ENCODE data around the gene TMEM26. TPM values are rescaled to one million over a fixed set of nuclear protein-coding genes. Genes with fewer than 3 reads are reported as not detected.

Gene TMEM26
- polyA plus RNA-seq (ENCODE audit: insufficient read length) = 8.1 TPM

DNA sequence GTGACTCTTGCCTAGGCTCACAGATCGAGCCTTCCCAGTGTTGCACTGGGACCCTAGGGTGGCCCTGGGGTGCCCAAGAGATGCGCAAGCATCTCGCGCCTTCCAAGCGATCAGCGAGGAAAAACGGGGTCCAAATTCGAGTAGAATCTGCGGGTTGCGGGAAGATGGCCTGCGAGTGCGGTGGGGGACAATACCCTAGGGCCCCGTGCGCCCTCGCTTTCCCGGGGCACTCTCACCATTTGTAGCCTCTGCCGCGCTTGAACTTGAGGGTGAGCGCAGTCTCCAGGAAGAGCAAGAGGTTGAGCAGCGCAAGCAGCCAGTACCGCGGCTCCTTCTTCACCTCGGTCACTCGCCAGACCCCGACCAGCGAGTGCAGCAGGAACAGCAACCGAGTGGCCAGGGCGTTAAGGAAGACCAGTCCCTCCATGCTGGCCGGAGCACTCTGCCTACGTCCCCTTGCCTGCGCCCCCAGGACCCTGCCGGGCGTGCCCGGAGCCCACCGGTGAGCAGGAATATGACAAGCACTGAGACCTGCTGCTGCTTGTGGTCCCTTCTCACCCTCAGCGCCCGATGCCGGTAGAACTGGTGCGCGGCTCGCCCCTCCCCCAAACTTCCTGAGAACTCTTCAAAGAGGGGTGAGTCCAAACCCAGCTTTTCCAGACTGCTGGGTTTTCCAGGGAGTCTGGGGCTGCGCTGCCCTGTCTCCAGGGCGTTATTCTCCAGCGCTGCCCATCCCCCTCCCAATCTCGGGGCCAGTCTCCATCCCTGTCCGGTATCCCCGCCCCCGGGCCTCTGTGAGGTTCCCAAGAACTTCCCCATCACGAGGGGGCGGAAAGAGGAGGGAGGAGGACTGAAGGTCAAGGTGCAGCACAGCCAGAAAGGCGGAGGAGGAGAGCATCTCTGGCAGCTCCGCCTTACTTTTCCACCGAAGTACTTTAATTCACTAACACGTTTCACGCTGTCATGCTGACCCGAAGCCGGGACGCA lies at the start of gene TMEM26:
TSS of gene TMEM26 (minus strand) at position 727 of the 987 bp plus-strand sequence. CDS start at position 427, 300 bp downstream.
- peak; percentile 80 for DNase-seq

DNA sequence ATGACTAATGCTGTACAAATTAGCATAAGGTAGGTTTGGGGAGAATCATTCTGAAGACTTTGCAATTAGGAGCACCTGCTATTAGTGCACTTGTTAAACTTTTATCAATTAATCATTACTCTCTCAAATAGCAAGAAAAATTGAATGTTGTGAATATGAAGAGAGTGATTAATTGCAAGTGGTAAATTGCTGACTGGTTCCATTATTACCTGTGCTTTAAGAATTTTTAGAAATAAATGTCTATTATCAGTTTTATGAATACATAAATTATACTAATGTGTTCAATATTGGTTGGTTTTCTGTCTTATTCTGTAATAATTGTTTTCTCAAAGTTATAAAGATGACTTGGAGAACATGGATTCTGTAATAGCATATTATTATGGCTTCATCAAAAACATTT lies 47.3 kb upstream of the TMEM26 start:
- no peak for DNase-seq

DNA sequence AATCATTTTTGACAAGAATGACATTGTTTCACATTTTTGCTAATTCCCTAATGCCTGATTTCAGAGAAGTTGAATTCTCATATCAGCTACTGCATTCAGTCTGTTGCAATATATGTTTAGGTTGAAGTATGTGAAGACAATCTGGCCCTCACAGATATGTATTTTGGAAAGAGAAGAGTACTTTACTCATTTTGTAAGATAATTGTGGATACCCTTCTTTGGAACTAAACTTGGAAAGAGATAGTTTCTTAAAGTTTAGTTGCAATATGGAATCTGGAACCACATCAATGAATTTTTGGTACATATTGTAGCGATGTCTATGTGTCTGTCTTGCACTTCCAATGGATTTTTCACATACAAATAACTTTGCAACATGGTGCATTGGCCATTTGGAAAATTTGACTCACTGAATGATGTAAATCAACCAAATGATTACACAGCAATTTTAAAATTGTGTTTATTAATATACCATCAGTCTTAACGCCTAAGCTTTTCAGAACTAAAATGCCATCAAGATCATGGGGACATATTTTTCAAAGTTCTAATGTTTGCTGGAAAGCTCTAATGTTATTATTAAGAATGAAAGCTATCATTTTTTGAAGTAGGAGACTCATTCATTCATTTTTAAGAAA lies 39.3 kb upstream of the TMEM26 start:
- no peak for DNase-seq

DNA sequence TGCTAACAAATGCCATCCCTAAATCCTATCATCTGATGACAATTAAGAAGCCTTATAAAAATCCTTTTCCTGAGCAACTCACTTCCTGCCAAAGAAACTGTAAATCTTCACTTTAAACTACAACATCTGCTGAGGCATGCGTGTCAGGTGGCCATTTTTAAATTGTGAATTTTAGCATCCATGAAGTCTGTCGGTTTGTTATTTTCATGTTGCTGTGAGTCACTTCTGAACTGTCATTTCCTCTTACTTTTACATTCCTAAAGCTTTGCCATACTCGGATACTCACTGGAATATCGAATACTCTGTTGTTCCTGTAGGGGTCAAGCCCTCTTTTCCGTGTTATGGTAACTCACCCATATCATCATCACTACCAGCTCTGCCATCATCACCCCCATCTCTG lies 34.3 kb upstream of the TMEM26 start:
- DNase-seq = no peak

DNA sequence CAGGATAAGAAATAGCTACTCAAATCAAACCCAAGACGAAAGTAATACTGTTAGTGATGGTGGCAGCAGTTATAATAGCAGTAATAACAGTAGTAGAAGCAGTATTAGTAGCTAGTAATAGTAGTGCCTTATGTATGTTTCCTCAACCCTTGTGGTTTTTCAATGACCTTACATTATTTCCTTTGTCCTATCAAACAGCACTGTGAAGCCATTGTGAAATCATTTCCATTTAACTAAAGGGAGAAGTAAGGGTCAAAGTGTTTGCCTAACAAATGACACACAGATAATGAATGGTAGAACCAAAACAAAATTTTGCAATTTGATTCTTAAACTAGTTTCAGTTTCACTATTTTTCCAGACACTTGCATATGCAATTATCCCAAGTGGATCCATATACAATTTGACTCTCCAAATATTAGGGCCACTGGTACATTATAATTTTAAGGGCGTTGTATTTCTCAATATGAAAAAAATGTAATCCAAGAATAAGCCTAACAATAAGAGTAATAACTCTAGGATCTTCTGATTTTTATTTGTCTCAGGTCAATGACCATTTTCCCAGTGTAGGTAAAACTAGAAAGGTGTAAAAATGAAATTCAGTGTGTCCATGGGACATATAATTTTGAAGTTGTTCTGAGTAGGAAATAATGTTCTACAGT lies 33.7 kb upstream of the TMEM26 start:
- no peak for DNase-seq

DNA sequence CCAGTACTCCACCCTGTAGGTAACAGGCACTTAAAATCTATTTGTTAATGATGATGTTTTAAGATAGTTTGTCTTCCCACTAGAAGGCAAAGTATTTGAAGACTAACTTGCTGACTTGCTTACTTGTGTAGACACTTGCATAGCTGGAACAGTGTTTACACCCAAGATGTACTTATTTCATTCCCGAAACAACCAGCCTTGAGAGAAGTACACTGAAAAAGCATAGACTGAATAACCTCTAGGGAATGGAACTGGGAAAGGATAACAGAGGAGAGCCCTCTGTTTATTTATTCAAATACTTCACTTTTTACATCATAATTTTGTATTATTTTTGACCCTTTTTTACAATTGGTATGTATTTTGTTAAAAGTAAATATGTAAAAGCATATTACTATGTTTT lies 33.1 kb upstream of the TMEM26 start:
- DNase-seq = no peak

DNA sequence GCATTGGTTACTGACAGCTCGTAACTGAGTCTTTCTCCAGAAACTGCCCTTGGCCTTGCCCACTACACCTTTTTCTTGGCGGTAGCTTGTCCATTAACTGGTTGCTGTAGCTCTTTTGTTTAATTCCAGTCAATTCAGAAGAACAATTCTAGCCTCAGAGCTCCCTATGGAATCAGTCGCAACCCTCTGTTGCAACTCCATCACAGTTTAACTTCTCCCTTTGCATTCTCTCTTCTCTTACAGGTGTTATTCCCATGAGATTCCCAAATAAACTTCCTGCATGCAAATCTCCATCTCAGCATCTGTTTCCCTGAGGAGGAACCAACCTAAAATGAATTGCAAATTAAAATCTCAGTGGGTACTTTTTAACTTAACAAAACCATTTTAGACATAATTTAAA lies 28.4 kb upstream of the TMEM26 start:
- DNase-seq = no peak

DNA sequence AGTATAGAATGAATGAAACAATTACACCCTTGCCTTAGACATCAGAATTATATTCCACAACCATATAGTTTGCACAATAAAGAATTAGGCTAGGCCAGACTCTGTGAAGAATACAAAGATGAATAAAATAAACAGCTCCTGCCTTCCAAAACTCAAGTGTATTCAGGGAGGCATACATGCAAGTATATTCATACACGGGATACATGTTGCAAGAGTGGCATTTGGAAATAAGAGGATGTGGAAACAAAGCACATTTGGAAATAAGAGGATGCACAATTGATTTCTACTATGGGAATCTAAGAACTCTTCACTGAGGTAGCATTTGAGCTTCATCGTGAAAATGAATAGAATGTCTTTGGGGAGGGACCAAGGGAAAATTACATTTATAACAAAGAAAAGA lies 27.0 kb upstream of the TMEM26 start:
- DNase-seq = no peak

DNA sequence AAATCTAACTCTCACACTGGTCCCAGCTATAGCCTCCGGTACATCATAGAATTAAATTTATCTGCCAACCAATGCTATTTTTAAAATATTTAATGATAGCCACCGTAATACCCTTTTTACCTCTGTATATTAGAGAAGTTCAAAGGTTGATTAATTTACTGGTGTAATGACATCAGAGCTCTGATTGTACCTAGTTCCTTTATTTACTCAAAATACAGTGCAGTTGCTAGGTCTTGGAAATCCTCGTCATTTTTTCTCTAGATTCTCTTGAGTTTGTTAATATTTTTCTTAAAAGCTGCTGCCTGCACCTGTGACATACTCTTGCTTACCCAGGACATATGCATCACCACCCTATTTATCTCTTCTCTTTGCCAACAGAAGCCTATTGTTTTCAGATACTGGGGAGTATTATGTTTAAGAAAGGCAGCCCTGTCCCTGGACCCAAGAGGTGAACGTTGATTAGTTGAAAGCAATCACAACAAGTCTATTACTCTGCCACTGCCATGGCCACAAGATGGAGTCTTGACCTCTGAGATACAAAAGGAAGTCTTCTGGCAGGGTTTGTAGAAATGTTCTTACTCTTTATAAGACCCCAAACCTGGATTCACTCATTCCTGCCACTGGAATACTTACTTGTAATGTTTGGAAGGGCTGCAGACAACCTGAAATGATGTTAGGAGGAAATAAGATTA lies 25.6 kb upstream of the TMEM26 start:
- no peak for DNase-seq

DNA sequence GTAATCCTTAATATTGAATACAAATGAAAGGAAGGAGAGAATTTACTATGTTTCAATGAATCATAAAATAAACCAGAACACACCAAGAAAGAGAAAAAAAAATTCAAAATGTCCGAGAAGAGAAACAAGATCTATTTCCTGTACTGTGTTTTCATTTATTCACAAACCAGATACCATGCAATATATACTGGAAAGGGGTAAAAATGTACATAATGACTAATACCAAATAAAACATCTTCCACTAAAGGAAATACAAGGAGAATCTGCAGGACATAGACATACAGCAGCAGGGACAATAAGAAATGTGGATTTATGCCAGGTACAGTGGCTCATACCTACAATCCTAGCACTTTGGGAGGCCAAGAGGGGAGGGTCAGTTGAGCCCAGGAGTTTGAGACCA lies 24.3 kb upstream of the TMEM26 start:
- no peak for DNase-seq

DNA sequence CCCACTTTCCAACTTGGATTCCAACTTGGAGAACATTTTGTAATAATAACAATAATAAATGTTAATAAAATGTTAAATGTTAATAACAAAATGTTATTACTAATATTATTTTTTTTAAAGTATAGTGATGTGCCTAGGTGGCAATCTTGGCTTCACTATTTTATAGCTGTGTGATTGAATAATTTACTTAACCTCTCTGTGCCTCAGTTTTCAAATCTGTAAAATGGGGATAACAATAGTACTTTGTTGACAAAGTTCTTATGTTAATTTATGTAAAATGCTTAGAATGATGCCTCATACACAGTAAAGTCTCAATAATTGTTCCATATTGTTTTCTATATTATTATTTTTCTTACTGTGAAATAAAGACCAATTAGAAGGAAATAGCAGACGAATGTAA lies 23.3 kb upstream of the TMEM26 start:
- DNase-seq = no peak

DNA sequence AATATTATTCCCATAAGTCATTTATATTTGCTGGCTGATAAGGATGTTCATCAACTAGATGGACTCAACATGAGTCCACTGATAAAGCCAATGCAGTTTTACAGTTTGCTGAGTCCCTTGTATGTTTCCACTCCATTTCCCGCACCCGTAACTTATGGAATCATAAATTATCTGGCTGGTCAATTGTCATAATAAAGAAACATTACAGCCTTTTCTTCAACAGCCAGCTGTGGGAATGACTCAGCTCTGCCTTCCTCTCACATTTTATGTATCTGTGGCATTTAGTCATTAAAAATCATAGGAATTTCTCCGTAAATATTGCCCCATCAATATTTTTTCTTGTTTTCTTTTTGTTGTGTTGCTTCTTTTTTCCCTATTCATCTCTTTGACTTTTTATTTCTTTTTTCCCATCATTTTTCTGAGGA lies 22.3 kb upstream of the TMEM26 start:
- DNase-seq = no peak

DNA sequence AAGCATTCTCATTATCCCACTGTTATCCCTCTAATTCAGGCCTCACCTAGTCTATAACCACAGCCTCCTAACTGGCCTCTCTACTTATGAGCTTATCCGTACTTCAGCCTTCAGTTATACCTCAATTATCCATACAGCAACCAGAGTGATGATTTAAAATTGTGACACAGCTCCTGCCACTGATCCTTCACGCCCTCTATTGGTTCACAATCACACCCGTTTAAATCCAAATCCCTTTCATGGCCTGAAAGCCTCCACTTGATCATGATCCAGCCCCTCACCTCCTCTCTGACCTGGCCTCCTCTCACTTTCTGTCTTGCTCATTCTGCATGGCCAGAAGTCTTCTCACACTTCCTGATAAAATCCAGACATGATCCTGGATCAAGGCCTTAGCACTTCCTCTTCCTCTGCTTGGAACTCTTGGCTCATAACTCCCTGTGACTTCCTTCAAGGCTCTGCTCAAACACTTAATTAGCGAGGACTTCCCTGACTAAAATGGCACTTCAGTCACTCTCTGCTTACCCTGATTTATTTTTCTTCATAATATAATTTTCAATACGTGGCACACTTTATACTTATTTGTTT lies 19.0 kb upstream of the TMEM26 start:
- no peak for DNase-seq

DNA sequence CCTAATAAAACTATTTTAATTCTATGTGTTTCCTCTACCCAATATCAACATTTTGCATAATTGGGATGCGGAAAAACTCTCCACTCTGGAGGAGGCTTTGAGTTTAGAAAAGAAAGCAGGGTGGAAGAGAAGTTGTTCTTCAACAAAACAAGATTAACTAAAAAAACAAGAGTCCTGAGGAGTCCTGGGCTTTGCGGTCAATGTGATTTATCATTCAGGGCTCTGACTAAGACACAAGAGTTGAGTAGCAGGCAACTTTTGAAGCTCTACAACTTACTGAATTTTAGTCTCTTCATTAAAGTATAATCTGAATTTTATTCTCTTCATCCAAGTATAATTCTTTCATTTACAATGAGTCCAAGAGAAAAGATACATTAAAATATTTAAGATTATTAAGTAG lies 18.3 kb upstream of the TMEM26 start:
- no peak for DNase-seq

DNA sequence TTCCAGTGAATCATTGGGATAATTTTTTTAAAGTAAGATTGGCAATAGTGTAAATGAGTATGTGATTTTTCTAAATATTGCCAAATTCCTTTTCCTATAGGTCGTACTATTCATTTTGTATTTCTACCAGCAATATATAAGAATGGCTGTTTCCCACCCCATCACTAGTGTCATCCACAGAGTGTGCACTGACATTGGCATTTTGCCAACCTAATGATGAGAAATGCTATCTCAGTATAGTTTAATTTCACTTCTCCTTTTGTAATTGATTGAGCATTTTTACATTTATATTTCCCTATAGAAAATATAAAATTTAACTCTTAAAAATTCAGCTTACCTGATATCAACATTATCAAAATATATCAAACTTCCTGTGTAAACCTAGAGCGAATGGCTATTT lies 17.6 kb upstream of the TMEM26 start:
- no peak for DNase-seq

DNA sequence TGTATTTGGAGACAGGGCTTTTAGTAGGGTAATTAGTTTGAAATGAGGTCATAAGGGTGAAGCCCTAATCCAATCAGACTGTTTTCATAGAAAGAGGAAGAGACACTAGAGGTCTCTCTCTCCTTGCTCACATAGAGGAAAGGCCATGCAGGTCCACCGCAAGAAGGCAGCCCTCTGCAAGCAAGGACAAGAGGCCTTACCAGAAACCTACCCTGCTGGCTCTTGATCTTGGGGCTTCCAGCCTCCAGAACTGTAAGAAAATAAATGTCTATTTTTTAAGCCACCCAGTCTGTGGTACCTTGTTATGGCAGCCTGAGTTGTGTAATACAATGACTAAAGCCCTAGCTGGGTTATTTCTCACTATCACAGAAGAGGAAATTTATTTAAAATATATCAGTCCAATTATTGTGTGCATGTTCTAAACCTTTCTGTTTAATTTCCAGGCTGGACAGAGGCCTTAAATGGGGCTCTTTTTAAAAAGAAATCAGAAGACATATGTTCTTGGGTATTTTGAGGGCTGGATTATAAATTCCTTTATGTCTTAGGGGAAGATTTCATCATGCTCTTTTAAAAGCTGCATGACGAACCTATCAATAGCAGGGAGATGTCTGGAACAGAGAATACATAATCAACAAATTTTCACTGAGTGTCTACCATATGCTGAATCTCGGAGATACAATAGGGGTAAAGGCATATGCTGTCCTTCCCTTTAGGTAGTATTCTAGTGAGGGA lies 12.9 kb upstream of the TMEM26 start:
- DNase-seq = no peak

DNA sequence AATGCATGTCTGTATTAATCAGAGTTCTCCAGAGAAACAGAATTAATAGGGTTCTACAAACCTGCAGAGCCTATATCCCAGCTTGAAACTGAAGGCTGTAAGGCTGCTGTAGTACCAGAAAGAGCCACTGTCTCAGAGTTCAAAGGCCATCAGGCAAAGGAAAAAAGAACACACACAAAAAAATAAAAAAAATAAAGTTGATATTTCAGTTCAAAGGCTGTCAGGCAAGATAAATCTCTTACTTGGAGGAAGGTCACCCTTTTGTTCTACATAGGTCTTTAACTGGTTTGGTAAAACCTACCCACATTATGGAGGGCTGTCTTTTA lies 12.0 kb upstream of the TMEM26 start:
- no peak for DNase-seq

DNA sequence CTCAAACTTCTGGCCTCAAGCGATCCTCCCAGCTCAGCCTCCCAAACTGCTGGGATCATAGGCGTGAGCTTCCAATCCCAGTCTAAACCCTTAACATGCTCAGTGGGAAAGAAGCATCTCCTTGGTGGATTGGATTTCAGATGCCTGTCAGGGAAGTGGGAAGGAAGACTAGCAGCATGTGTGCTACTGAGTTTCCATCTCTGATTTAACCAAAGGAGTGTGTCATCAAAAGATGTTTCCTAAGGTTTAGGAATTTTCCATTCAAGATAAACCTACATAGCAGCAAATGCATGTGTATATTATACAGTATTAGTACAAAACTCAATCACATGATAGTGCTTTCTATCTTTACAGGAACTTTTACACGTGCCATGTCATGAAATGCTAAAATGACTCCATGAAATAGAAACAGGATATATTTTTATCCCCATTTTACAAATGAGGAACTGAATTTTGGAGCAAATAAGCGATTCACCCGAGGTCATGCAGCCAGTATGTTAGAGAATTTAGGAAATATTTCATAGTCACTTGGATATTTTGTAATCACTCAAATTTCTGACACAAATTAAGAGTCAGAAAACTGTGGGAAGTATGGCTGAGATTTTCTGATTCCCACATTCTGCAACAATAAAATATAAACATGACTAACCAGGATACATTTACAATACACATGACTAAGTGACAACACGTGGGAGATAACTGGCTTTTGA lies 11.4 kb upstream of the TMEM26 start:
- DNase-seq = no peak

DNA sequence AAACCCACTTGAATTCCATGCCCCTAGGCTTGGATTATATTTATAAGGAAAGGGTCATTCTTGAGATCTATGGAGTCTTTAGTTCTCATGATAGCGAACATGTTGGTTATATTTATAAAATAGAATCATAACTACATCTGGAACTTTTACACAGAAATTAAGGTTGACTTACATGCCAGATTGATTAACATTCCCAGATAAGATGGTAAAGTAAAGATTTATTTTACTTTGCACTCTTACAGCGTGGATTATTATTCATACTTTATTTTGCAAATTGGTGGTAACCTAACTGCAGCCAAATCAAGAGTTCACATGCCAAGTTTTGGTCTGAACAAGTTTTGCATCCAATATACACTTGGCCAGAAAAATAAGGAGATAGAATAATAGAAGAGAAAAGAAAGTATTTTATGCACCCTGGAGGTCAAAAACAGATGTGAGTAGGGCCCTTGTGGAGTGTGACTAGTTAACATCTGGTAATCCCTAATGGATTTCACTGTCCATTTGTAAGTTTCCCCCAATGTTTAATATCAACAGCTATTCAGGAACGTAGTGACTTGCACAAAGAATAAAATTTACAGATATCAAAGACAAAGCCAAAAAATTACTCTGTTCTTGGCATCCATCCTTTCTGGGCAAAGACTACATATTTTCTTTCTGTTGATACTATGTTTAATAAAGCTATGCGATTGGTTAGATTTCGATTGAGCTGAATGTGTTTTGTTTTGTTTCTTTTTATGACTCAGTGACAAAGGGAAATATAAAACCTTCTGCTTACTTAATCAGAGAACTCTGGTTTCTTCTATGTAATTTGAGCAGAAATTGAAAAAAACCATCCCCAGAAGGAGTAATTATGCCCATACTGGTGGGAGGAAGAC lies 10.1 kb upstream of the TMEM26 start:
- peak; percentile 82 for DNase-seq

DNA sequence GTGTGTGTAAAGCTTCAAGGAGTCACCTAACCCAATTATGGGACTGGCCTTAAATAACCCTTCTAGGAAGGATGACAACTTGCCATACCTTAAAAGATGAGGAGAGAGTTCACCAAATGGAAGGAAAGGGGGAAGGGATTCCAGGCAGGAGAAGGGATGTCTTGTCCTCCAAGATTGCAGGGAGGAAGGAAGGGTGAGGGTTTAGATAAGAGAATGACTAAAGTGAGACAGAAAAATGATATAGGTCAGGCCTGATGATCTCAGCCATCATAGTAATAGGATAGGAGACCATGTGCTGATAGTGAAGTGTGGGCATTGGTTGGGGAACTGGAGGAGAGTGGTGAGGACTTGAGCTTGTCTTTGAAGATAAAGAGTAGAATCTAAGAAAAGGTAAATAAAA lies 7.7 kb upstream of the TMEM26 start:
- DNase-seq = no peak
